PC-3 (cell line): ENCODE measurements around the gene ITGA7. TPM values are rescaled to one million over a fixed set of nuclear protein-coding genes. Genes with fewer than 3 reads are reported as not detected.

Source experiments
- ATAC-seq: fragments of 200-7000 bp; cut with Tn5 transposase; 2 replicates; pipeline ENCODE4 v1.9.1; 2020; ENCODE audit warnings: mild to moderate bottlenecking, moderate library complexity
- BruUV-seq: library from RNA; stranded (reverse); fragments of 400-500 nt; replicated peaks from 2 replicates; lab custom pipeline; 2021; lab: Mats Ljungman, UMichigan
- CTCF ChIA-PET: fragments of 300-600 bp; sonication (Branson Sonifier 250); formaldehyde crosslinking; loops from one replicate; lab custom pipeline; 2022; ENCODE audit warnings: antibody characterized with exemption; lab: Charles Lee
- POLR2A ChIA-PET: fragments of 300-600 bp; sonication (Branson Sonifier 250); formaldehyde crosslinking; loops from one replicate; lab custom pipeline; 2022; ENCODE audit warnings: antibody characterized with exemption; ENCODE audit not compliant: unreplicated experiment; lab: Charles Lee
- DNase-seq: peaks from one replicate; pipeline ENCODE4 v3.0.0-alpha.2; 2015
- H2AFZ ChIP-seq: fragments of 300-600 bp; sonication (generic); 2 replicates; pipeline ENCODE4 v1.6.0; 2016; ENCODE audit warnings: antibody characterized with exemption, low read length
- H3F3A ChIP-seq: fragments of 300-600 bp; sonication (generic); one replicate; pipeline ENCODE4 v1.6.0; 2017; ENCODE audit warnings: antibody characterized with exemption, low read length, control low read depth, mild to moderate bottlenecking; ENCODE audit not compliant: unreplicated experiment
- H3K27ac ChIP-seq: fragments of 300-600 bp; sonication (generic); 2 replicates; pipeline ENCODE4 v1.5.1; 2016; ENCODE audit warnings: mild to moderate bottlenecking, low read length
- H3K27me3 ChIP-seq: fragments of 300-600 bp; sonication (generic); 2 replicates; pipeline ENCODE4 v1.6.1; 2016; ENCODE audit warnings: low read length, mixed read lengths
- H3K36me3 ChIP-seq: fragments of 300-600 bp; sonication (generic); 2 replicates; pipeline ENCODE4 v1.6.1; 2016; ENCODE audit warnings: low read depth, mixed run types, low read length, mixed read lengths
- H3K4me1 ChIP-seq: fragments of 300-600 bp; sonication (generic); 2 replicates; pipeline ENCODE4 v1.5.1; 2016; ENCODE audit warnings: low read length; ENCODE audit not compliant: insufficient read depth
- H3K4me2 ChIP-seq: fragments of 300-600 bp; sonication (generic); 2 replicates; pipeline ENCODE4 v1.6.0; 2016; ENCODE audit warnings: low read length
- H3K4me3 ChIP-seq: fragments of 300-600 bp; sonication (generic); 2 replicates; pipeline ENCODE4 v1.5.1; 2016; ENCODE audit warnings: mild to moderate bottlenecking, low read length, mixed read lengths
- H3K79me2 ChIP-seq: fragments of 300-600 bp; sonication (generic); 2 replicates; pipeline ENCODE4 v1.6.1; 2017; ENCODE audit warnings: low read length, mixed read lengths
- H3K9ac ChIP-seq: fragments of 300-600 bp; sonication (generic); 2 replicates; pipeline ENCODE4 v1.6.0; 2016; ENCODE audit warnings: mild to moderate bottlenecking, low read length
- H3K9me2 ChIP-seq: fragments of 300-600 bp; sonication (generic); replicated peaks from 2 replicates; pipeline ENCODE4 v1.6.1; 2016; ENCODE audit warnings: mixed run types, low read length, mixed read lengths
- H3K9me3 ChIP-seq: fragments of 300-600 bp; sonication (generic); 2 replicates; pipeline ENCODE4 v1.6.1; 2016; ENCODE audit warnings: low read length, mixed read lengths
- H4K20me1 ChIP-seq: fragments of 300-600 bp; sonication (generic); 2 replicates; pipeline ENCODE4 v1.6.1; 2016; ENCODE audit warnings: low read length, mixed read lengths
- CTCF ChIP-seq: fragments of 300-600 bp; sonication (generic); conservative IDR thresholded peaks from 2 replicates; pipeline ENCODE4 v1.5.1; 2017; ENCODE audit warnings: antibody characterized with exemption, low read depth, mild to moderate bottlenecking, low read length
- EZH2 ChIP-seq: fragments of 300-600 bp; sonication (generic); IDR thresholded peaks from one replicate; pipeline ENCODE4 v1.6.1; 2017; ENCODE audit warnings: antibody characterized with exemption, mild to moderate bottlenecking, low read length; ENCODE audit not compliant: unreplicated experiment
- EZH2phosphoT487 ChIP-seq: fragments of 300-600 bp; sonication (generic); IDR thresholded peaks from 2 replicates; pipeline ENCODE4 v1.6.1; 2018; ENCODE audit warnings: mild to moderate bottlenecking, antibody characterized with exemption, low read length, borderline replicate concordance
- intact Hi-C: fragments of 100-400 bp; cut with micrococcal nuclease; formaldehyde crosslinking; loops from 2 replicates; pipeline ENCODE4 v1.9.0; 2023
- total RNA-seq: library from RNA; depleted of rRNA; stranded (reverse); fragments of >200 nt; gene quantifications from 2 replicates; pipeline ENCODE4 v1.2.3, GENCODE V29; 2014

The ITGA7 gene
- total RNA-seq, 1 experiment from 2014 or later = 4.4 TPM

- intact Hi-C loops = no loop called here
- no peaks in the 10 kb centered on the region for H3K27me3 ChIP-seq
- H3K4me1 ChIP-seq = no peaks in the 10 kb centered on the region
- H3K27ac ChIP-seq = no peak overlapping the region
- CTCF ChIA-PET = no interaction called here
- no peaks in the 10 kb centered on the region for H3K79me2 ChIP-seq
- H4K20me1 ChIP-seq = no peaks in the 10 kb centered on the region
- no peak overlapping the region for H2AFZ ChIP-seq
- no peak overlapping the region for H3K4me3 ChIP-seq
- TF ChIP-seq EZH2phosphoT487 (no peak), EZH2 (no peak), CTCF (no peak)
- POLR2A ChIA-PET = no interaction called here
- H3F3A ChIP-seq = no peaks in the 10 kb centered on the region
- BruUV-seq = no TSS peak
- DNase-seq (no peak), ATAC-seq (no peak)
- H3K36me3 ChIP-seq = no peaks in the 10 kb centered on the region
- H3K9me3 ChIP-seq = no peaks in the 10 kb centered on the region
- H3K4me2 ChIP-seq = no peak overlapping the region
- no peaks in the 10 kb centered on the region for H3K9me2 ChIP-seq
- no peak overlapping the region for H3K9ac ChIP-seq
Measured at GRCh38 chr12:55694651-55695050, 13.1 kb downstream of the ITGA7 start.

- no peak overlapping the region for H3K27ac ChIP-seq
- intact Hi-C loops = no loop called here
- no peaks in the 10 kb centered on the region for H4K20me1 ChIP-seq
- H3K4me3 ChIP-seq = no peak overlapping the region
- no peaks in the 10 kb centered on the region for H3K4me1 ChIP-seq
- POLR2A ChIA-PET = no interaction called here
- no peaks in the 10 kb centered on the region for H3K27me3 ChIP-seq
- H3K4me2 ChIP-seq = no peak overlapping the region
- BruUV-seq = no TSS peak
- H3K9me3 ChIP-seq = no peaks in the 10 kb centered on the region
- no peaks in the 10 kb centered on the region for H3F3A ChIP-seq
- H3K9ac ChIP-seq = no peak overlapping the region
- CTCF ChIA-PET = no interaction called here
- H3K79me2 ChIP-seq = no peaks in the 10 kb centered on the region
- no peak for ATAC-seq
- TF ChIP-seq EZH2 (no peak), EZH2phosphoT487 (no peak), CTCF (no peak)
- no peak overlapping the region for H2AFZ ChIP-seq
- no peaks in the 10 kb centered on the region for H3K36me3 ChIP-seq
- no peak for DNase-seq
- no peaks in the 10 kb centered on the region for H3K9me2 ChIP-seq
Measured at GRCh38 chr12:55694188-55694515, 13.6 kb downstream of the ITGA7 start.

- TF ChIP-seq CTCF = no peak
- TF ChIP-seq EZH2 = no peak
- no peak for TF ChIP-seq EZH2phosphoT487
- BruUV-seq = no TSS peak
- CTCF ChIA-PET = no interaction called here
Measured at GRCh38 chr12:55693323-55694187, 14.1 kb downstream of the ITGA7 start.

More at GRCh38 chr12:55693323-55694187, 14.1 kb downstream of the ITGA7 start:
- Histone ChIP-seq H3K27me3 (no peaks in the 10 kb centered on the region), H3K4me3 (no peak overlapping the region), H3K4me2 (no peak overlapping the region), H3F3A (no peaks in the 10 kb centered on the region), H3K79me2 (no peaks in the 10 kb centered on the region), H4K20me1 (no peaks in the 10 kb centered on the region), H3K9ac (no peak overlapping the region), H3K4me1 (no peaks in the 10 kb centered on the region), H3K9me3 (no peaks in the 10 kb centered on the region), H3K36me3 (no peaks in the 10 kb centered on the region), H3K27ac (no peak overlapping the region), H3K9me2 (no peaks in the 10 kb centered on the region), H2AFZ (no peak overlapping the region)
- intact Hi-C loops = no loop called here
- ATAC-seq (no peak), DNase-seq (no peak)
- POLR2A ChIA-PET = no interaction called here
